Renal cortical epithelial cell (primary cell): ENCODE data around the gene FIBCD1. TPM values are rescaled to one million over a fixed set of nuclear protein-coding genes. Genes with fewer than 3 reads are reported as not detected.

ENCODE experiments used
- DNase-seq: peaks from one replicate; pipeline ENCODE4 v3.0.0-alpha.2; 2011; ENCODE audit warnings: low read depth
- total RNA-seq: library from RNA; depleted of rRNA; stranded (reverse); fragments of >200 nt; gene quantifications from 2 replicates; pipeline ENCODE4 v1.2.3, GENCODE V29; 2014

The FIBCD1 gene
- total RNA-seq, 1 donor from 2014 or later, result 7.9 TPM

DNA sequence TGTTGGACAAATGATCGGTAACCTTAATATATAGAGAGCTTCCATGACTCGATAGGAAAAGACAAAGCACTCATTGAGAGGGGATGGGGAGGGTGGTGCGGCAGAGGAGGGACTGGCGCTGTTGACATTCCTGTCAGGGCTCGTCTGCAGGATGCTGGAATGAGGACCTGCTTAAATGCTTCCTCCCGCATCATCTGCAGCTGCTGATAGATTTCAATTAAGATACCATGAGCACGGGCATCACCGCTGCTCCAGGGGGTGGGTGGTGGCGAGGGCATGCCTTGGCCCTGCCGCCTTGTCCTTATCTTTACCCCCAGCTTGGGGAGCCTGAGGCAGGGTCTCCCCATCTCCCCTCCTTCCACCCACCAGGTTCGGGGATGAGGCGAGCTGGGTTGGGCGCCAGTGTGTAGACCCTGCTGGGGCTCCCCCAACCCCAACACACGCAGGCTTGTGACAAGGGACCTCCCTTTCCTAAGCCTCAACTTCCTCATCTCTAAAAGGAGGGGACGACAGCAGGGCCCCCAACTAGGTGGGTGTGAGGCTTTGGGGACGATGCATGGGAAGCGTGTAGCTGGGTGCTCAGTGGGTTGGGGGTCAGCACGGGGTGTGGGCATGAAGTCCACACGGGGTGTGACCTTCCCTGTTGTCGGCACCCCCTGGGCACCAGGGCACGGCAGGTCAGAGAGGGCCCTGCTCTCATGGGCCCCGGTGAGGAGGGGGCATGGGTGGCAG is 30.7 kb downstream of the FIBCD1 start:
- DNase-seq, result no peak

DNA sequence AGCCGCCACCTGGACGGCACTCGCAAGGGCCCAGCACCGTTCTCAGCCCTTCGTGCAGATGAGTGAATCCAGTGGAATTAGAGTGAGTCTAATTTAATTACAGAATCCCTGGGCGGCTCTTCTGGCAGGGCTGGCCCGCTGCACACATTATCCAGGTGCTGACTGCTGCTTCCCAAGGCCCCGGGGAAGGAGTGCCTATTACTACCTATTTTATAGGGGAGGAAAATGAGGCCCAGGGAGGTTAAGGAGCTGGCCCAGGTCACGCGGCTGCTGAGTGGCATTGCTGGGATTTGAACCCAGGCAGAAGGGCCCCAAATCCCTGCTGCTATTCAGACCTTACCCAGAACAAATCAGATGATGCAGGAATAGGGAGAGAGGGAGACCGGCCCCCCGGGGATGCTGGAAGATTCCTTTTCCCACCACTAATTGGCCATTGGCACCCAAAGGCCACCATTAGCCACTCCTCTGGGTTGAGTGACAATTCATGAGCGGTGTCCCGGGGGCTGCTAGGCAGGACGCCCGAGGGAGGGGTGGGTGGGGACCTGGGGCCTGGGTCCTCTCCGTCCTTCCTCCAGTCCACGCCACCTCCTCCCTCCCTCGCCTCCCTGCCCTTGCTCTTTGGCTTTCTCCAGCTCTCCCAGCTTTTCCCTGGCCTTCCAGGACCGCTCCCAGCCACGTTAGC is 32.2 kb downstream of the FIBCD1 start:
- DNase-seq, result no peak

DNA sequence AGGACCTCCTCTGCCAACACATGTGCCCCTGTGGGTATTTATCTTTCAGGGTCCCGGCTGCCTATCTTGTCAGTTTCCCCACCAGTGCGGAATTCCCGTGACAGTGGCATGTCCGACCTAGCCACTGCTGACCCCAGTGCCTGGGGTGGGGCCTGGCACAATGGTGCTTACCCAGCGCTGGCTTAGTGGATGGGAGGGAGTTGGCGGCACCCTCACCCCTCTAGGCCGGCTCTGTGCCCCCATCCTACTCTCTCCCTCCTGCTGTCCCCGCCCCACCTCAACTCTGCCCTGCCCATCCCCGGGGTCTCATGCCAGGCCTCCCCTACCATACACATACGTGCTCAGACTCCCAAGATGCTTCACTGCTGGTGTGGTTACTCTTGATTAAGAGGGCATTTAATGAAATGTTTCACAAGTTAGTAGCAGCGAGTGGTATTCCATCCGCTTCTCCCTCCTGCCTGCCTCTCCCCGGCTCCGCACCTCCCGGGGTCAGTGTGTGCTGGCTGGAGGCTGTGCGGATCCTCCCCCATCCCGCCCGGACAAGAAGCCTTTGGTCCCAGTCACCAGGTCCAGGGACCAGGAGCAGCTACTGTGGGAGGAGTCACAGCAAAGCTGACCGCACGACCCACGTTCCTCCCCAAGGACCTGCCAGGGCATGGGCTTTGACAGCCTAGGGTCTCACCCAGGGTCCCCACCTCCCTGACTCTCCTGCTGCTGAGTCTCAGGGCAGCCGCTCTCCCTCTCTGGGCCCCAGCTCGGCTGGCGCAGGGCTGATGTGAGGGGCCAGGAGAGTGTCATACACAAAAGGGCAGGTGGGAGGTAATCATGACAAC is 32.9 kb downstream of the FIBCD1 start:
- DNase-seq, result no peak

DNA sequence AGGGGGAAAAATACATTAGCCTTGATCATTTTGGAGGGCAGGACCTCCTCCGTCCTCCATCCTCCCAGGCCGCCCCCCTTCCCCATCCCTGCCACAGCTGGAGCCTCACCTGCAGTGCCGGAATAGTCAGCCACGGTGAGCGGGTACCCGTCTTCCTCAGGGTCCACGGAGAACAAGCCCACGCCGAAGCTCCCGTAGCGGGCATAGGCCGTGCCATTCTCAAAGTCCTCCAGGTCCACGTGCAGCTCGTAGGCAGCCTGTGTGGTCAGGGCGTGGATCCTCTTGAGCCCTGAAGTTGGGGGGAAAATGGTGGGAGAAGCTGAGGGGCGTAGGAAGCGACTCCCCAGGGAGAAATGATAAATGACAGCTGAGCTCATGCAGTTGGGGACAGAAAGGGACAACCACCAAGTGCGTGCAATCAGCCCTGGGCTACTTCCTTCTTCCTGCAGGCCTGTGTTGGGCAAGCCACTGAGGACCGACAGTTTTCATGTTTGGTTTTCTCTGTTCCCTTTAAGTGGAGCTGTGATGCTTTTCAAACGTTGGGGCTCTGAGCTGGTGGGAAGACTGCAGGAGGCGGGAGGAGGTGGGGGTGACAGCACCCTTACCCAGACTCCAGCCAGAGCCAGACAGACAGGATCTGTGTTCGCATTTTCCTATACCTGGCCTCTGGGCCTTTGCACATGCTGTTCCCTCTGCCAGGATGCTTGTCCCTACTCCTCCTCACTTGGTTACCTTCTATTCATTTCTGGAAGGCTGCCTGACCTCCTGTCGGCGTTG is 33.7 kb downstream of the FIBCD1 start:
- DNase-seq, result no peak

DNA sequence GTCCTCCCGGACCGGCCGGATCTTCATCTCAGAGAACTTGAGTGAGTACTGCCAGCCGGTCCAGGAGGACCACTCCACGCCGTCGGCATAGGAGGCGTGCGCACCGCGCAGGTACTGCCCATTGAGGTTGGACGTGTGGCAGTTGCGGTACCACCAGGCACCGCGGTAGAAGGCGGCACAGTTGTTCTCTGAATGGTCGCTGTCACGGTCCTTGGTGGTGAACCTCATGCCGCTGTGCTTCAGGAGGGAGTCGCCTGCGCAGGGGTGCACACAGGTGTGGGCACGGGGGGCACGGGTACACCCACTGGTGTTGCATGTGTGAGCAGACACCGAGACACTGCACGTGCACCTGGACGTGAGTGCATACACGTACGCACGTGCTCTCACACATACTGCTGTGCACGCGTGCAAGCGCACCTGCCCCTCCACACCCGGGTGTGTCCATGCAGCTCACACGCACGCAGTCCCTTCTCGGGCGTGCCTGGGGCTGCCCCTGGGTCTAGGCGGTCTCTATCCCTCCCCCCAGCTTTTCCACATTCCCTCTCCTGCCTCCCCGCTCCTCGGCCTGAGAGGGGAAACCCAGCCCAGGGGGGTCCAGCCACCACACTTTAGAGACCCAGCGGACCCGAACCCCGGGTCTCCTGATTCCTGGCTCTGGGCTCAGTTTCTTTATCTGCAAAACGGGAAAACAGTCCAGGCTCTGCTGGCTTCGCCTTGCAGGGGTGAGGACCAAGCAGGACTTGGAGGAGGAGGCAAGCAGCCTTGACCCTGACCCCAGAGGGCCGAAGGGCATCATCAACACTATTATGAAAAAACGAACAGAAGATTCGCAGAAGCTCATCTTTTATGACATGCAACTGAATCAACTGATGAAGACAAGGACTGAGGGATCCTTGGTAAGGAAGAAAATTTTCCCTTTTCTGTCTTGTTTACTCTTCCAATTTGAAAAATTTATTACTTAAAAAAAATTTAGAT is 34.7 kb downstream of the FIBCD1 start:
- DNase-seq, result no peak

DNA sequence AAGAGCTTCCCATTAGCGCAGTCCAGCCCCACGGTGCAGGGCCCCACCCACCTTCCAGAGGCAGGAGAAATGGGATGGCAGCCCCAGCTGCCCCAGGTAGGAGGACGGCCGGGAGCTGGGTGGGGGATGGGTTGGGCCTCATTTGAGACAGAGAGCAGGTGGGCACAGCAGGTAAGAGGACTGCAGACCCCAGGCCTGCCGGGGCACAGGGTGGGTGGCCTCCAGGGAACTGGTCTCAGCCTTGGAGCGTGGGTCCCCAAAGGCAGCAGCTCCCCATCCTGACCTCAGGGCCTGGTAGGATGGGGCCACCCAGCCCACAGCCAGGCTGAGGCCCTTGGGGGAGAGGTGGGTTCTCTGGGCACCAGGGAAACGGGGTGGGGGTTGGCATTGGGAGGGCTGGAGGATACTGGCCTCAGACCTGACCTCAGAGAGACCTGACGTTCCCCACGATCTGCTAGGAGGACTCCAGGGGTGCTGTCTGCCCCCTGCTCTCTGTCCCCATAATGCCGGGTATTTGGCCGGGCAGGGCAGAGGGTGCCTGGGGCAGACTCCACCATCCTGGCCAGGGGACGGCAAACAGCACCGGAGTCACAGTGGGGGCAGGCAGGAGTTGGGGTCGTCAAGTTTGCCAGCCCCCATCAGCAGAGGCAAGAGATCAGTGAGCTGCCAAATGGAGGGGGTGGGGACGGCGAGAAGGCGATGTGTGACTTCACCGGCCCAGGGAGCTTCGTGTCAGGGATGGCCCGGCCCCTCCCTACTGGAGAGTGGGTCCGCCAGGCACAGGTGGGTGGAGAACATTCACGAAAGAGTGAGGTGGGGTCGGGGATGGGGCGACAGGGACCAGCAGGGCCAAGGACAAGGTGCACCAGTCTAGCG is 35.6 kb downstream of the FIBCD1 start:
- DNase-seq, result no peak

DNA sequence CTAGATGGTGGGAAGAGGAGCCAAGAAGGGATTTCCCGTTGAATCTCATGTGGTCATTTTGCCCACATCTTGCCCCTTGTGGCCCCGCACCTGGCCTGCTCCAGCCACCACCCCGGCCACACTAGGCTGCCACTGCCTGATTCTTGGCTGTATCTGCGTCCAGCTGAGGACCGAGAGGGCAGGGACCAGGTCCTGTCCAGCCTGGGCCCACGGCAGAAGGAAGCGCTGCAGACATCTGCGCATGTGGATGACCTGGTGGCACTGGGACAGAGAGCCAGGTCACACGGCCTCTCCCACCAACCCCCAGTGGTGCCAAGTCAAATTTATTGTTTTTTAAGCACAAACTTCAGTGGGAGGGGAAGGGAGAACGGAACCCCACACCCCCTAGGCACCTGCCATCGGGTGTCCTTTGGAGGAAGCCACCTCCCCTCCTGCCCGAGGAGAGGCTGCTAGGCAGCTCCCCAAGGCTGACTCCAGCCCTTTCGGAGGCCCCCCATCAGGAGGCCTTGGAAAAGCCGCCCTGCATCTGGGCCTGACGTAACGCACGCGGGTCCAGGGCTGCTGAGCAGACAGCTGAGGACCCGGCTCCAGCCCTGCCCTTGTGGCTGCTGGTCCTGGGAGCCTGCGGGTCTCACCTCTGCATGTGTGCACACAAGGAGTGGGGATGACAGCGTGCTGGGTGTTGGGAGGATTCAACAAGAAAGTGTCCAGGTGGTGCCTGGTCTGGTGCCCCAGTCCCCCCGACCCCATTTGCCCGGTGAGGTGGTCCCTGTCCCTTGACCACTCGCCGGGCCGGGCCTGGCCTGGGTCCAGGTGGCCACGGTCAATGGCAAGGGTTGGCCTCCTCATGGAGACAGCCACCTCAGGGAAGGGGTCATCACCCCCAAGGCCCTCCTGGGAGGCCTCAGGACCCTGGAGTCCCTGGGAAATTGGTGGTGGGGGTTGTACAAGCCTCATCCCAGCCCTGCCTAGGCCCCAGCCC is 36.6 kb downstream of the FIBCD1 start:
- no peak for DNase-seq

DNA sequence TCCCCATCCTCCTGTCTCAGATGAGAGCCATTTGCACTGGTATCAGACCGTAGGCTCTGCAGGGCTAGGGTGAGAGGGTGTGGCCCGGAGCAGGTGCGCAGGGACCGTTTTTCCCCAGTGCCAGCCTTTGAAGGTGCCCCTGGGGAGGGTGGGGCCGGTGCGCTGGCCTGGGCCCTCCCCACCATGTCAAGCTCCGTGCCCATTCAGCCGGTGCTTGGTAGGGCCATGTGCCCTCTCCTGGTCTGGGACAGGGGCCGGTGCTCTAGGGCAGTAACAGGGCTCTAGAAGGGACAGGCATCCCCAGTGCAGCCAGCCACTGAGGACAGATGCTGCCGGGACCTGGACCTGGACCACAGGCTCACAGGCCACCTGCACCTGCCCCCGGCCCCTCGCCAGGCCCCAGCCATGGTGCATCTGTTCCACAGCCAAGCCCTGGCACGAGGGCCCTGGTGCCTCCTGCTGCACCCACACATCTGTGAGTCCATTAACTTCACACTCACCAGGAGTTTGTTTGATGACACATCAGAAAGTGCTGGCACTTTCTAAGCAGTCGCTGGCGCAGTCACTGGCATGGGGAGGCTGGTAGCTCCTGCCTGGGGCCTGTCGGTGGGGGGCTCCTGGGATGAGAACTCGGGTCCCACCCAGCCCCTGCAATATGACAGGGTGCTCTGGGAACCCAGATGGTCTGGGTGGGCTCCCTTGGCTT is 37.4 kb downstream of the FIBCD1 start:
- DNase-seq, result peak; percentile 28

DNA sequence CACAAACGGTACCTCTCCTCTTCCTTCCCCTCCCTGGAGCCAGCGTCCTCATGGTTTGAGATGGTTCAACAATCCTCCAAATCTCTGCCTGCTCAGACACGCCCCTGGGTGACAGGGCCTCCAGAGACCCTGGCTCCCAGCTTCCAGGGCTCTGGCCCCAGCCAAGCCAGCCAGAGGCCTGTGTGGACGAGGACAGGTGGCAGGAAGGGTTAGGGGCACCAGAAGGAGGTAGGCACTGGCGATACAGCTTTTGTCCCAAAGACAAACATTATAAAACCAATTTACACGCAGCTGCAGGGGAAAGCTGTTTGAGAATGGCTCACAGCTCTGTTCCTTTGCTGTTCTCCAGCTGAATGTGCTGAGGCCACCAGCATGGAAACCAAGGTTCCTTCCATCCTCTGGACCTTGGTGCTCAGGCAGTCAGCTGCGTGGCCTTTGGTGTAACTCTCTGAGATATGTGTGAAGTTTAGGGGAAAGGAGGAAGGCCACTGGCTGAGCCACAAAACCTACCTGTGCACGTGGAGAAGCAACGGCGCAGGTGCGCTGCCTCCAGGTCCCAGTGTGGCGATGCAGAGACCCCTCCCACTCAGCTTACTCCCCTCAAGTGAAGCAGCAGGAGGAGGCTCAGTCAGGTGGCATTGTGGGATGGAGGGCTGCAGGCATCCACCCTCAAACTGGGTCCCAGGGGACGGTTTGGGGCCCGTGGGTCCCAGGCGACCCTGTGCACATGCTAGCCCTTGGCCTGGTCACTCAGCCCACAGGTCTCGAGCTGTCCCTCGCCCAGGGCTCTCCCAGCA is 38.1 kb downstream of the FIBCD1 start:
- DNase-seq, result no peak

DNA sequence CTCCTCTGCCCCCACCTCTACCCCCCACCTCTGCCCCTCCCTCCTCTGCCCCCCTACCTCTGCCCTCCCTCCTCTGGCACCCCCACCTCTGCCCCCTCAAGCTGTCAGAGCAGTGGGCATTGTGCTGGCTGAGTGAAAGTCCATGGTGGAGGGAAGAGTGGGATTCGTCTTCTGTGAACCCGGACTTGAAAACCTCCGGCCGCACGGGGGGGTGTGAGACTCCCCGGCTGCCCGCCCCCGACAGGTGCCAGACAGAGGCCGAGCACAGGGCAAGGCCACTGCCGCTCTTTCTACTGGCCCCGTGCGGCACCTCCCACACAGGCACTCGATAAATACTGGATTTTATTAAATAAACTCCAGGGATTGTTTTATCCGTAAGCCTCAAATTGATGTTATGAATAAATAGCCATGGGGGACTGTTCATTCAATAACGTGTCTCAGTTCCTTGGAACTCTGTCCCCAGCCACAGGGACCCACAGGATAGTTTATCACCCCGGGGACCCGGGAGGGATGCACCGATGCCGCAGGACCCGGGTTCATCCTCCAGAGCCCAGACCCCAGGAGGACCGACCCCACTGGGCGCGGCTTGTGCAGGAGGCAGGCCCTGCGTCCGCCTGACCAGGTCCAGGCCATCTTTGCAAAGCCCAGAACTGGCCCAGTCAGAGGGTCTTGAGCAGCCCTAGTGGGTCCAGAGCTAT is 39.8 kb downstream of the FIBCD1 start:
- no peak for DNase-seq

DNA sequence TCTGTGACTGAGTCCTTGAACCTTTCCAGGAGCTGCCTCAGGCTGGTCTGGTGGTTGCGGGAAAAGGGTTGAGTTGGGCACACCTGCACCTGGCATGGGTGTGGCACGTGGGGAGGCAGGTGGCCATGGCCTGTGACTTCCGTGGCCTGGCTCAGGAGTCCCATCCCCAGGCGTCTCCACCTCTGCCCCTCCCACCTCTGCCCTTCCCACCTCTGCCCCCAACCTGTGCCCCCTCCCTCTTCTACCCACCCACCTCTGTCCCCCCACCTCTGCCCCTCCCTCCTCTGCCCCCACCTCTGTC is 40.5 kb downstream of the FIBCD1 start:
- DNase-seq, result no peak

DNA sequence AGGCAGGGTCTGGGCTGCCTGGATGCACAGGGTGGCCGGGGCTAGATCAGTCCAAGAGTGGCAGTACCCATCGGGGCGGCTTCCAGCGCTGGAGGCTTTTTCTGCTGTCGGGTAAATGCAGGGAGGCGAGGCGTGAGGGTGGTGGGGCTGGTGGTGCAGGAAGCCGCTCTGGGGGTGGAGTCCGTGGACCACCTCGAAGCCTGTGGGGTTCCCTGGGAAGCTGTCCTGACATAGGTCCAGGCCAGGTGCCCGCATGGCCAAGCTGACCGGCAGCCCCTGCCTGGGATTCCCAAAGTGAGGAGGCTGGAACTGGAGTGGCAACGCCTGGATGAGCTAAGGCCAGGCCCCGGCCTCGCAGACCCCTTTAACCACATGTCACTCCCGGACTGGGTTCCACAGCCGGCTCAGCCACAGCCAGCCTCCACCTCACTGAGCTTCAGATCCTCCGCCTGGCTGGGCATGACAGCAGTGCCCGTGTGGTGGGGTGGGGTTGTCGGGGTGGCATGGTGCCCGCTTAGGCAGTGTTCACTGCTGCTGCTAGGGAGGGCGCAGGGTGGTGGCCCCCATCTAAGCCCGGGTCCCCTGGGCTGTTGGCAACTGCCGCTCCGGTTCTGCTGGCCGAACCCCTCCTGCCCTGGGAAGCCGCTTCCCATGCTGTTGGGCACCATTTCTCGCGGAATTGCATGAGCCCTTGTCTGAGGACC is 41.0 kb downstream of the FIBCD1 start:
- DNase-seq, result no peak

DNA sequence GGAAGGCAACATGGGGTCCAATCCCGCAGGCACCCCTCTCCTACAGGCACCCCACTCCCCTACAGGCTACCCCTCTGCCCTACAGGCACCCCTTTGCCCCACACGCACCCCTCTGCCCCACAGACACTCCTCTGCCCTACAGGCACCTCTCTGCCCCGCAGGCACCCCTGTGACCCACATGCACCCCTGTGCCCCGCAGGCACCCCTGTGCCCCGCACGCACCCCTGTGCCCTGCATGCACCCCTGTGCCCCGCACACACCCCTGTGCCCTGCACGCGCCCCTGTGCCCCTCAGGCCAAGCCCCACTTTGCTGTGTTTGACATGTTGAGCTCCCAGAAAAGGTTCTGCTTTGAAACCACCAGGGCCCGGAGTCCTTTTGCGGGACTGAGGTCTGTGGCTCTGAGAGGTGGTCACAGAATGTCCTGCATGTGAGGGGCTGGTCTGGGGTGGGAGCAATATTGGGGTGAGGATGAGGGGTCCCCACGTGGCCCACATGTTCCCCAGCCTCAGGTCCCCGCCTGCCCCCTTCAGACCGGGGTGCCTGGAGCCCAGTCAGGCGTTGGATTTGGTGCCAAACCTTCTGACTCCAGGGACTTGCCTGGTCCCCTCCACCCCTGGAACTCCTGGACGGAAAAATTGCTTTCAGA is 41.8 kb downstream of the FIBCD1 start:
- DNase-seq, result no peak

DNA sequence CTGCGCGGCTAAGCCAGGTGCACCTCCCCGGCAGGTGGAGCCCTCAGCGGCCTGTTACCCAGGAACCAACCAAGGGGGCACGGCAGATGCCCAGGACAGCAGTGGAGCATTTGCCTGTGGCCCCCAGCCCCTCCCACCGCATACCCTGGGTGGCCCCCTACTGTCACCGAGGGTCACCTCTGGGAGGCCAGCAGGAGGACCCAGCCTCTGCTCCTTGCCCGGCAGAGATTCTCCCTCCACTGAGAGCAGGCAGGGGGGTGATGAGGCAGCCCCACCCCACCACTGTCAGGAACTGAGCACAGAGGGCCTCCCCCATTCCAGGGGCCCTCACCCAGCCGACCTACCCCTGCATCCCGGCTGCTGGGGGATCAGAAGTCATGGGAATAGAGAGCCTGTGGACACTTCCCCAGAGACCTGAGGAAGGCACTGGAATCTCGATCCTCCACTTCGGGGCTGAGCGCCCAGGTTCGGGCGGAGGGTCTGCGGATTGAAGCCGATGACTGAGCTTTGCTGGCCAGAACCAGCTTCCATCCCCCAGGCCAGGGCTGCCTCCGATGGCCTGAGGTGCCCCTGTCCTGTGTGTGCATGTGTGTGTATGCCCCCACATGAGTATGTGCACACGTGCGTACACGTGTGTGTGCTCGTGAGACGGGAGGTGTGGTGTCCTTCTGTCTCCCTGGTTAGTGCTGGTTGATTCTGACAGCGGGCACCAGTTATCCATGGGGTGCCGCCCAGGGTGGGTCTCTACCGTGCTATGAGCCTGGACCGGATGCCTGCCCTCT is 42.6 kb downstream of the FIBCD1 start, which contains the start of gene QRFP:
Gene QRFP, minus strand, starts transcription at position 580 of the 782 bp plus-strand sequence. CDS start 2,974 bp downstream, outside the sequence.
- DNase-seq, result no peak
